Measurements from ENCODE around the gene BBS9. TPM values are rescaled to one million over a fixed set of nuclear protein-coding genes. Genes with fewer than 3 reads are reported as not detected.
A peak's percentile ranks its signal among the peaks of the same experiment; 100 is the strongest.

The BBS9 gene
- total and polyA plus RNA-seq, 2 donors from 2014 or later = 9.0 to 23.4 TPM

GRCh38 chr7:33539659-33540400 lies 410.5 kb downstream of the BBS9 start:
- FAIRE-seq (no peak), DNase-seq (peak in 1 of 5 donors; percentile 30)
- Histone ChIP-seq H3K27ac (ENCODE audit: low read depth in 2 of 2, low read length in 2 of 2) (no peak overlapping the region), H3K9ac (ENCODE audit: low read length in 3 of 3) (no peak overlapping the region), H3K4me1 (ENCODE audit: control insufficient read depth in 2 of 3, insufficient read depth in 2 of 3, low read depth in 1 of 3, low read length in 3 of 3) (peaks cover 0 to 4% (median 0%) of the 10 kb centered on the region in 3 donors), H3K9me3 (ENCODE audit: control insufficient read depth in 2 of 3, insufficient read depth in 1 of 3, low read length in 3 of 3) (peaks cover 0 to 4% (median 0%) of the 10 kb centered on the region in 3 donors), H3K36me3 (ENCODE audit: control insufficient read depth in 2 of 3, insufficient read depth in 3 of 3, low read length in 3 of 3) (no peaks in the 10 kb centered on the region), H3K27me3 (ENCODE audit: control insufficient read depth, insufficient read depth, low read length) (no peaks in the 10 kb centered on the region), H3K4me3 (ENCODE audit: low read length in 3 of 3) (no peak overlapping the region)
- intact Hi-C loops (cut with DNase I) = no loop called here
- no peak for TF ChIP-seq CTCF (IDR thresholded peaks at IDR 0.05; ENCODE audit: borderline replicate concordance, extremely low read depth, insufficient read depth)

GRCh38 chr7:33547880-33548279 lies 418.5 kb downstream of the BBS9 start:
- no peak for TF ChIP-seq CTCF (IDR thresholded peaks at IDR 0.05; ENCODE audit: borderline replicate concordance, extremely low read depth, insufficient read depth)
- no peak overlapping the region for H3K27ac ChIP-seq (ENCODE audit: low read depth in 2 of 2, low read length in 2 of 2)
- no peaks in the 10 kb centered on the region for H3K4me1 ChIP-seq (ENCODE audit: control insufficient read depth in 2 of 3, insufficient read depth in 2 of 3, low read depth in 1 of 3, low read length in 3 of 3)
- FAIRE-seq (no peak), DNase-seq (no peak)
- no peak overlapping the region for H3K9ac ChIP-seq (ENCODE audit: low read length in 3 of 3)
- H3K4me3 ChIP-seq (ENCODE audit: low read length in 3 of 3) = no peak overlapping the region
- no peaks in the 10 kb centered on the region for H3K9me3 ChIP-seq (ENCODE audit: control insufficient read depth in 2 of 3, insufficient read depth in 1 of 3, low read length in 3 of 3)
- H3K27me3 ChIP-seq (ENCODE audit: control insufficient read depth, insufficient read depth, low read length) = no peaks in the 10 kb centered on the region
- intact Hi-C loops (cut with DNase I) = no loop called here
- H3K36me3 ChIP-seq (ENCODE audit: control insufficient read depth in 2 of 3, insufficient read depth in 3 of 3, low read length in 3 of 3) = no peaks in the 10 kb centered on the region

GRCh38 chr7:33550363-33550762 lies 421.0 kb downstream of the BBS9 start:
- Histone ChIP-seq H3K27ac (ENCODE audit: low read depth in 2 of 2, low read length in 2 of 2) (no peak overlapping the region), H3K27me3 (ENCODE audit: control insufficient read depth, insufficient read depth, low read length) (no peaks in the 10 kb centered on the region), H3K4me3 (ENCODE audit: low read length in 3 of 3) (no peak overlapping the region), H3K36me3 (ENCODE audit: control insufficient read depth in 2 of 3, insufficient read depth in 3 of 3, low read length in 3 of 3) (no peaks in the 10 kb centered on the region), H3K4me1 (ENCODE audit: control insufficient read depth in 2 of 3, insufficient read depth in 2 of 3, low read depth in 1 of 3, low read length in 3 of 3) (no peaks in the 10 kb centered on the region), H3K9me3 (ENCODE audit: control insufficient read depth in 2 of 3, insufficient read depth in 1 of 3, low read length in 3 of 3) (no peaks in the 10 kb centered on the region), H3K9ac (ENCODE audit: low read length in 3 of 3) (no peak overlapping the region)
- intact Hi-C loops (cut with DNase I) = no loop called here
- FAIRE-seq = no peak
- DNase-seq = no peak
- no peak for TF ChIP-seq CTCF (IDR thresholded peaks at IDR 0.05; ENCODE audit: borderline replicate concordance, extremely low read depth, insufficient read depth)

Measured in kidney (tissue), 14 donors.